KMS-11 (cell line): Measurements from ENCODE around the gene CRK.

Experiments used
- H2AFZ ChIP-seq: fragments of 200-600 bp; sonication (generic); 2 replicates; pipeline ENCODE4 v1.6.1; 2016; ENCODE audit warnings: antibody characterized with exemption, mixed run types, low read depth
- H3K27ac ChIP-seq: fragments of 200-600 bp; sonication (generic); 2 replicates; pipeline ENCODE4 v1.6.1; 2016; ENCODE audit warnings: mild to moderate bottlenecking, mixed run types
- H3K27me3 ChIP-seq: fragments of 200-600 bp; sonication (generic); 2 replicates; pipeline ENCODE4 v1.6.1; 2017; ENCODE audit warnings: mild to moderate bottlenecking, low read depth, mixed run types, moderate library complexity; ENCODE audit not compliant: insufficient read depth
- H3K36me3 ChIP-seq: fragments of 200-600 bp; sonication (generic); 2 replicates; pipeline ENCODE4 v1.6.1; 2017; ENCODE audit warnings: mild to moderate bottlenecking, mixed run types; ENCODE audit not compliant: insufficient read depth
- H3K4me1 ChIP-seq: fragments of 200-600 bp; sonication (generic); 2 replicates; pipeline ENCODE4 v1.6.1; 2016; ENCODE audit warnings: mild to moderate bottlenecking, low read depth, mixed run types; ENCODE audit not compliant: poor library complexity, severe bottlenecking
- H3K4me2 ChIP-seq: fragments of 200-600 bp; sonication (generic); 2 replicates; pipeline ENCODE4 v1.7.0; 2016; ENCODE audit warnings: mild to moderate bottlenecking, mixed run types
- H3K4me3 ChIP-seq: fragments of 200-600 bp; sonication (generic); IDR thresholded peaks from 2 replicates; pipeline ENCODE4 v1.6.1; 2017; ENCODE audit warnings: low read depth, low read length, mixed read lengths; ENCODE audit not compliant: insufficient read depth
- H3K79me2 ChIP-seq: fragments of 200-600 bp; sonication (generic); 2 replicates; pipeline ENCODE4 v1.6.1; 2016; ENCODE audit warnings: low read depth, mixed run types; ENCODE audit not compliant: insufficient read depth
- H3K9ac ChIP-seq: fragments of 200-600 bp; sonication (generic); 2 replicates; pipeline ENCODE4 v1.6.1; 2016; ENCODE audit warnings: mild to moderate bottlenecking, mixed run types
- H4K20me1 ChIP-seq: fragments of 200-600 bp; sonication (generic); 2 replicates; pipeline ENCODE4 v1.6.1; 2016; ENCODE audit warnings: mild to moderate bottlenecking, mixed run types; ENCODE audit not compliant: insufficient read depth
- CTCF ChIP-seq: fragments of 200-600 bp; sonication (generic); conservative IDR thresholded peaks from 2 replicates; pipeline ENCODE4 v1.6.1; 2017; ENCODE audit warnings: low read depth, mild to moderate bottlenecking, antibody characterized with exemption, low read length, moderate library complexity, mixed read lengths

The CRK gene

GRCh38 chr17:1473841-1474240, 17.8 kb upstream of the CRK start:
- Histone ChIP-seq H3K79me2 (no peaks in the 10 kb centered on the region), H3K4me1 (no peaks in the 10 kb centered on the region), H3K27ac (no peak overlapping the region), H3K36me3 (no peaks in the 10 kb centered on the region), H2AFZ (no peak overlapping the region), H4K20me1 (no peaks in the 10 kb centered on the region), H3K9ac (no peak overlapping the region), H3K27me3 (no peaks in the 10 kb centered on the region), H3K4me2 (no peak overlapping the region), H3K4me3 (no peak overlapping the region)
- no peak for TF ChIP-seq CTCF

DNA sequence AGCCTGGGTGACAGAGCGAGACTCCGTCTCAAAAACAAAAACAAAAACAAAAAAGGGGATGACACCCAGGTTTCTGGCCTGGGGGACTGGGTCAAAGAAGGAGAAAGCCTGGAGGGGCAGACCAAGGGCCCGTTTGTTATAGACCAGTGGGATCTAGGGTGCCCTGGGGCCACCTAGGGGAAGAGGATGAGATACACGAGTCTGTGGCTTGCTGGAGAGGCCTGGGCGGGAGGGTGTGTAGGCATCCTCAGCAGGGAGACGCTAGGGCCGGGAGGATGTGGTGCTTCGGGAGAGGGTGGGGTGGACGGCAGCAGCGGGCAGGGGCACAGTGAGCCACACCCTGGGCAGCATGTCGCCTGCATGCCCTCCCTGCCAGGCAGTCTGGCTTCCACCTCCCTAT, 17.1 kb upstream of the CRK start:
- H4K20me1 ChIP-seq, result no peaks in the 10 kb centered on the region
- no peak overlapping the region for H3K4me3 ChIP-seq
- no peaks in the 10 kb centered on the region for H3K79me2 ChIP-seq
- no peak for TF ChIP-seq CTCF
- no peak overlapping the region for H3K9ac ChIP-seq
- no peaks in the 10 kb centered on the region for H3K27me3 ChIP-seq
- no peaks in the 10 kb centered on the region for H3K4me1 ChIP-seq
- H3K36me3 ChIP-seq, result no peaks in the 10 kb centered on the region
- no peak overlapping the region for H3K27ac ChIP-seq
- no peak overlapping the region for H2AFZ ChIP-seq
- no peak overlapping the region for H3K4me2 ChIP-seq

DNA sequence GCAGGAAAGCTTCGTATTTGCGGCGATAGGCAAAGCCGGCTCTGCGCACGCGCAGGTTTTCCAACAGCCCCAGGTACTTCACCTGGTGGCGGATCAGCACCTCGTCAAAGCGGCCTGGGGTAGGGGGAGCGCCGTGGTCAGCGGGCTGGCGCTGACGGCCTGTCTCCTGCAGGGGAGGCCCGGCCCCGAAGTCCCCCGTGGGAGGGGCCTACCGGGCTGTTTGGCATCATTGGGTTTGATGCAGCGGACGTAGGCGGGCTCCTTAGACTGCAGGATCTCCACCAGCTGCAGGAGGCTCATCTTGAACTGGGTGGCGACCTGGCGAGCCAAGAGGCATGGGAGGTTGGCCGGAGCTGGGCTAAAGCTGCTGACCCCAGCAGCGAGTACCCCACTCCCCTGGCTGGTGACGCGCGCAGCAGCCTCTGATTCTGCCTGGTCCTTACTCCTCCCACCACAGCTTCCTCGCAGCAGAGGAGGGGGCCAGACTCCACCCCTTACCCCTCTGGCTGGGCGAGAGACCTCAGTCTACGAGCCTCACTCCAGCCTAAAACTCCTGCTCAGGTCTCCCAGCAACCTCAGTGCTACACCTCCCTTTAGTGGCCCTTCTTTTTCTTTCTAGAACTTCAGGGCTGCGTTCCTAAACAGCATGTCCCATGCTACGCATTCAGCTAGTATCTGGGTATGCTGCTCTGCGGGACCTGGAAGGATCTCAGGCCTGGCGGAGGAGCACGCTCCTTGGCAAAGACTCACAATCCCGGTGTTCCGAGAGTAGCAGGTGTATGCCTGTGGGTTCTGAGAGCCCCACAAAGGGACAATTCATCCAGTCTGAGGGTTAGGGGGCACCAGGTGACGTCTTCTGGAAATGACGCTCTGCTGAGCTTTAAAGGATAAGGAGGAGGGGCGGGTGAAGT, 16.1 kb upstream of the CRK start:
- Histone ChIP-seq H3K27ac (no peak overlapping the region), H3K9ac (no peak overlapping the region), H3K36me3 (no peaks in the 10 kb centered on the region), H3K4me3 (no peak overlapping the region), H3K4me2 (no peak overlapping the region), H2AFZ (no peak overlapping the region), H3K4me1 (no peaks in the 10 kb centered on the region), H3K27me3 (no peaks in the 10 kb centered on the region), H4K20me1 (no peaks in the 10 kb centered on the region), H3K79me2 (no peaks in the 10 kb centered on the region)
- TF ChIP-seq CTCF, result no peak

DNA sequence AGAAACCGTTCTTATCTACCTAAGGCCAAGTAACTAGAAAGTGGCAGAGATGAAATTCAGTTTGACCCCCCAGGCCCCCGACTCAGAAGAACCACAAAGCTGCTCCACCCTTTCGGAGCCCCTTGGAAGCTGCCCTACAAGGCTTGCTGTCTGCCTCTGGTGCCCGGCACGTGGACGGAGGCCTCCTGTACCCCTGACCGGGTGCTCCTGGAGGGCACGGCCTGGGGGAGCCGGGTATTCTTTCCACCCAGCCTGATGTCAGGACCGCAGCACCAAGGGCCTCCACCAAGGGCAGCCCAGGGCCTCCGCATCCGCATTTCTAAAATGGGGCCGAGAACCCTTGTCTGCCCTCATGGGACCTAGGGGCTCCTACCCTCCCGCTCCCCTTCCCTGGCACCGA, 15.5 kb upstream of the CRK start:
- no peak overlapping the region for H3K4me2 ChIP-seq
- H3K27ac ChIP-seq, result no peak overlapping the region
- no peaks in the 10 kb centered on the region for H3K27me3 ChIP-seq
- no peak overlapping the region for H3K4me3 ChIP-seq
- no peaks in the 10 kb centered on the region for H4K20me1 ChIP-seq
- no peak for TF ChIP-seq CTCF
- no peaks in the 10 kb centered on the region for H3K79me2 ChIP-seq
- no peaks in the 10 kb centered on the region for H3K36me3 ChIP-seq
- no peaks in the 10 kb centered on the region for H3K4me1 ChIP-seq
- no peak overlapping the region for H2AFZ ChIP-seq
- no peak overlapping the region for H3K9ac ChIP-seq
